H9 (cell line): ENCODE data around the gene RIOK3. TPM values are rescaled to one million over a fixed set of nuclear protein-coding genes. Genes with fewer than 3 reads are reported as not detected.

Experiments used
- DNase-seq: peaks from one replicate; pipeline ENCODE4 v3.0.0-alpha.2; 2017
- H2AFZ ChIP-seq: one replicate; pipeline ENCODE4 v1.6.1; 2013; ENCODE audit warnings: mild to moderate bottlenecking, low read length, control low read depth, moderate library complexity
- H2AK5ac ChIP-seq: 2 replicates; pipeline ENCODE4 v1.6.1; 2013; ENCODE audit warnings: low read length, control low read depth, mixed read lengths; ENCODE audit not compliant: insufficient read length
- H2BK120ac ChIP-seq: one replicate; pipeline ENCODE4 v1.6.1; 2013; ENCODE audit warnings: low read depth, mild to moderate bottlenecking, low read length, control low read depth, inconsistent platforms; ENCODE audit not compliant: poor library complexity, severe bottlenecking
- H2BK12ac ChIP-seq: 2 replicates; pipeline ENCODE4 v1.6.1; 2013; ENCODE audit warnings: low read length, control low read depth, mixed read lengths, low read depth; ENCODE audit not compliant: insufficient read length
- H2BK15ac ChIP-seq: 2 replicates; pipeline ENCODE4 v1.6.1; 2013; ENCODE audit warnings: low read depth, low read length, control low read depth
- H2BK20ac ChIP-seq: one replicate; pipeline ENCODE4 v1.6.1; 2013; ENCODE audit warnings: low read depth, mild to moderate bottlenecking, low read length, control low read depth, inconsistent platforms; ENCODE audit not compliant: poor library complexity, severe bottlenecking
- H2BK5ac ChIP-seq: 2 replicates; pipeline ENCODE4 v1.6.1; 2013; ENCODE audit warnings: low read length, control low read depth, mixed read lengths; ENCODE audit not compliant: insufficient read length
- H3K14ac ChIP-seq: 2 replicates; pipeline ENCODE4 v1.6.1; 2013; ENCODE audit warnings: low read length, control low read depth; ENCODE audit not compliant: insufficient read depth
- H3K18ac ChIP-seq: 2 replicates; pipeline ENCODE4 v1.6.1; 2013; ENCODE audit warnings: low read depth, mild to moderate bottlenecking, mixed read lengths, low read length, control low read depth; ENCODE audit not compliant: insufficient read length
- H3K23ac ChIP-seq: 2 replicates; pipeline ENCODE4 v1.6.1; 2013; ENCODE audit warnings: low read length, control low read depth, mixed read lengths, low read depth; ENCODE audit not compliant: insufficient read length
- H3K23me2 ChIP-seq: 2 replicates; pipeline ENCODE4 v1.6.1; 2013; ENCODE audit warnings: low read depth, mild to moderate bottlenecking, mixed read lengths, low read length, control low read depth; ENCODE audit not compliant: insufficient read length, poor library complexity, severe bottlenecking
- H3K27ac ChIP-seq: 2 replicates; pipeline ENCODE4 v1.5.1; 2013; ENCODE audit warnings: low read length, control low read depth, mixed read lengths, low read depth; ENCODE audit not compliant: insufficient read length
- H3K27me3 ChIP-seq: 2 replicates; pipeline ENCODE4 v1.6.1; 2013; ENCODE audit warnings: low read length, control low read depth, inconsistent platforms; ENCODE audit not compliant: insufficient read depth
- H3K4ac ChIP-seq: 2 replicates; pipeline ENCODE4 v1.6.1; 2013; ENCODE audit warnings: low read depth, mild to moderate bottlenecking, control low read depth, inconsistent platforms, low read length, moderate library complexity
- H3K4me1 ChIP-seq: 2 replicates; pipeline ENCODE4 v1.6.1; 2013; ENCODE audit warnings: low read length, control low read depth, inconsistent platforms; ENCODE audit not compliant: insufficient read depth
- H3K4me2 ChIP-seq: 2 replicates; pipeline ENCODE4 v1.6.1; 2013; ENCODE audit warnings: low read length, control low read depth, mixed read lengths; ENCODE audit not compliant: insufficient read length, insufficient read depth
- H3K56ac ChIP-seq: 2 replicates; pipeline ENCODE4 v1.6.1; 2013; ENCODE audit warnings: low read depth, mild to moderate bottlenecking, mixed read lengths, low read length, control low read depth; ENCODE audit not compliant: insufficient read length
- H3K79me1 ChIP-seq: 2 replicates; pipeline ENCODE4 v1.6.1; 2013; ENCODE audit warnings: low read depth, mild to moderate bottlenecking, moderate library complexity, low read length, control low read depth, inconsistent platforms; ENCODE audit not compliant: insufficient read depth, poor library complexity, severe bottlenecking
- H3K79me2 ChIP-seq: 2 replicates; pipeline ENCODE4 v1.6.1; 2013; ENCODE audit warnings: low read length, control low read depth, inconsistent platforms; ENCODE audit not compliant: insufficient read depth
- H3K9ac ChIP-seq: 2 replicates; pipeline ENCODE4 v1.6.1; 2013; ENCODE audit warnings: low read length, control low read depth, mixed read lengths; ENCODE audit not compliant: insufficient read length; ENCODE audit errors: extremely low read depth
- H3K9me3 ChIP-seq: one replicate; pipeline ENCODE4 v1.6.1; 2013; ENCODE audit warnings: low read depth, low read length, inconsistent platforms; ENCODE audit not compliant: control insufficient read depth
- H3T11ph ChIP-seq: one replicate; pipeline ENCODE4 v1.6.1; 2013; ENCODE audit warnings: mild to moderate bottlenecking, low read length, control low read depth, inconsistent platforms
- H4K20me1 ChIP-seq: one replicate; pipeline ENCODE4 v1.6.1; 2013; ENCODE audit not compliant: control insufficient read depth, insufficient read length, insufficient read depth
- H4K5ac ChIP-seq: 2 replicates; pipeline ENCODE4 v1.6.1; 2013; ENCODE audit warnings: low read depth, mild to moderate bottlenecking, mixed read lengths, low read length, control low read depth; ENCODE audit not compliant: insufficient read length
- H4K8ac ChIP-seq: replicated peaks from 2 replicates; pipeline ENCODE4 v1.6.1; 2013; ENCODE audit warnings: low read length, control low read depth, mixed read lengths, low read depth; ENCODE audit not compliant: insufficient read length
- H4K91ac ChIP-seq: 2 replicates; pipeline ENCODE4 v1.6.1; 2013; ENCODE audit warnings: low read depth, mild to moderate bottlenecking, moderate library complexity, mixed read lengths, low read length, control low read depth; ENCODE audit not compliant: insufficient read length
- H3K27ac Mint-ChIP-seq, 3 experiments: 2 replicates in 2 of 3; 3 replicates in 1 of 3; pipeline ENCODE4 v1.8.0; 2020 to 2021; ENCODE audit warnings: mixed read lengths in 3 of 3, mild to moderate bottlenecking in 1 of 3, moderate library complexity in 1 of 3
- H3K27me3 Mint-ChIP-seq: 2 replicates; pipeline ENCODE4 v1.8.0; 2021; ENCODE audit warnings: low read depth, mild to moderate bottlenecking, moderate library complexity, mixed read lengths
- H3K36me3 Mint-ChIP-seq, 3 experiments: 2 replicates in 2 of 3; 3 replicates in 1 of 3; pipeline ENCODE4 v1.8.0; 2020 to 2021; ENCODE audit warnings: low read depth in 3 of 3, mixed read lengths in 3 of 3; ENCODE audit not compliant: insufficient read depth in 1 of 3
- H3K4me1 Mint-ChIP-seq, 2 experiments: 2 replicates each; pipeline ENCODE4 v1.8.0; 2020; ENCODE audit warnings: mixed read lengths in 2 of 2
- H3K4me3 Mint-ChIP-seq, 2 experiments: 2 replicates in 1 of 2; 3 replicates in 1 of 2; pipeline ENCODE4 v1.8.0; 2020 to 2021; ENCODE audit warnings: mild to moderate bottlenecking in 2 of 2, mixed read lengths in 2 of 2, moderate library complexity in 1 of 2
- H3K9me3 Mint-ChIP-seq, 2 experiments: 2 replicates in 1 of 2; 3 replicates in 1 of 2; pipeline ENCODE4 v1.8.0; 2020; ENCODE audit warnings: mild to moderate bottlenecking in 2 of 2, mixed read lengths in 2 of 2, moderate library complexity in 1 of 2
- WGBS: extraction: QIAGEN DNeasy Blood & Tissue Kit; methylation state at CpG from one replicate; pipeline ENCODE4 v1.1.7; 2013; ENCODE audit warnings: missing lambda C conversion rate, low lambda C conversion rate, mixed read lengths; ENCODE audit not compliant: insufficient read length; ENCODE audit errors: extremely low coverage; 5-methylcytosine and 5-hydroxymethylcytosine counted together
- total RNA-seq: library from RNA; stranded (reverse); gene quantifications from 2 replicates; pipeline ENCODE4 v1.2.1, GENCODE V29; 2021
- TF ChIP-seq, protein P1 (sequence below): fragments of 200-600 bp; sonication (generic); conservative IDR thresholded peaks from 3 replicates; pipeline ENCODE4 v1.8.0; 2021; ENCODE audit warnings: antibody characterized with exemption, mild to moderate bottlenecking

Gene RIOK3
- total RNA-seq, 1 experiment from 2014 or later, result 34.6 TPM

- H3K27ac Mint-ChIP-seq, result no peak overlapping the region
- Histone ChIP-seq H3K23ac (no peak overlapping the region), H2BK12ac (no peak overlapping the region), H3K4me1 (no peaks in the 10 kb centered on the region), H2BK20ac (no peak overlapping the region), H3K79me1 (no peaks in the 10 kb centered on the region), H3K9ac (no peak overlapping the region), H2BK15ac (no peak overlapping the region), H2BK120ac (no peak overlapping the region), H4K8ac (no peak overlapping the region), H3K4me2 (no peak overlapping the region), H3K18ac (no peak overlapping the region), H3K4ac (no peak overlapping the region), H3K9me3 (no peaks in the 10 kb centered on the region), H4K5ac (no peak overlapping the region), H4K20me1 (no peaks in the 10 kb centered on the region), H2AFZ (no peak overlapping the region), H3T11ph (no peak overlapping the region), H3K23me2 (peaks cover 3% of the 10 kb centered on the region), H4K91ac (no peak overlapping the region), H3K27me3 (no peaks in the 10 kb centered on the region), H3K27ac (no peak overlapping the region), H2AK5ac (no peak overlapping the region), H3K14ac (no peak overlapping the region), H3K56ac (no peak overlapping the region), H2BK5ac (no peak overlapping the region), H3K79me2 (peaks cover 7% of the 10 kb centered on the region; the same call in 1 of the 2 replicates)
- H3K36me3 Mint-ChIP-seq, result 0 out of 7 replicates have a peak, but pooled peaks cover 0 to 2% (median 0%) of the 10 kb centered on the region in 3 experiments
- no peaks in the 10 kb centered on the region for H3K27me3 Mint-ChIP-seq
- no peak for DNase-seq
- H3K4me1 Mint-ChIP-seq, result peaks cover 14 to 15% of the 10 kb centered on the region in 2 experiments
- no peak overlapping the region for H3K4me3 Mint-ChIP-seq
- TF ChIP-seq, protein P1, sequence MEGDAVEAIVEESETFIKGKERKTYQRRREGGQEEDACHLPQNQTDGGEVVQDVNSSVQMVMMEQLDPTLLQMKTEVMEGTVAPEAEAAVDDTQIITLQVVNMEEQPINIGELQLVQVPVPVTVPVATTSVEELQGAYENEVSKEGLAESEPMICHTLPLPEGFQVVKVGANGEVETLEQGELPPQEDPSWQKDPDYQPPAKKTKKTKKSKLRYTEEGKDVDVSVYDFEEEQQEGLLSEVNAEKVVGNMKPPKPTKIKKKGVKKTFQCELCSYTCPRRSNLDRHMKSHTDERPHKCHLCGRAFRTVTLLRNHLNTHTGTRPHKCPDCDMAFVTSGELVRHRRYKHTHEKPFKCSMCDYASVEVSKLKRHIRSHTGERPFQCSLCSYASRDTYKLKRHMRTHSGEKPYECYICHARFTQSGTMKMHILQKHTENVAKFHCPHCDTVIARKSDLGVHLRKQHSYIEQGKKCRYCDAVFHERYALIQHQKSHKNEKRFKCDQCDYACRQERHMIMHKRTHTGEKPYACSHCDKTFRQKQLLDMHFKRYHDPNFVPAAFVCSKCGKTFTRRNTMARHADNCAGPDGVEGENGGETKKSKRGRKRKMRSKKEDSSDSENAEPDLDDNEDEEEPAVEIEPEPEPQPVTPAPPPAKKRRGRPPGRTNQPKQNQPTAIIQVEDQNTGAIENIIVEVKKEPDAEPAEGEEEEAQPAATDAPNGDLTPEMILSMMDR, result no peak
- H3K9me3 Mint-ChIP-seq, result no peaks in the 10 kb centered on the region
- no CpG with 5 or more reads among the region's 2 CpGs for WGBS
These were observed 3.7 kb downstream of the RIOK3 start for GRCh38 chr18:23456835-23457234.
